ENCODE data around the gene SERPINA4.

Gene SERPINA4

GRCh38 chr14:94536836-94537235, 24.4 kb upstream of the SERPINA4 start:
- peak; percentile 33 for FAIRE-seq
- DNase-seq (ENCODE audit: insufficient read length, low spot score) = no peak
- TF ChIP-seq POLR2A (IDR thresholded peaks at IDR 0.05; ENCODE audit: low read depth, low read length) = no peak

DNA sequence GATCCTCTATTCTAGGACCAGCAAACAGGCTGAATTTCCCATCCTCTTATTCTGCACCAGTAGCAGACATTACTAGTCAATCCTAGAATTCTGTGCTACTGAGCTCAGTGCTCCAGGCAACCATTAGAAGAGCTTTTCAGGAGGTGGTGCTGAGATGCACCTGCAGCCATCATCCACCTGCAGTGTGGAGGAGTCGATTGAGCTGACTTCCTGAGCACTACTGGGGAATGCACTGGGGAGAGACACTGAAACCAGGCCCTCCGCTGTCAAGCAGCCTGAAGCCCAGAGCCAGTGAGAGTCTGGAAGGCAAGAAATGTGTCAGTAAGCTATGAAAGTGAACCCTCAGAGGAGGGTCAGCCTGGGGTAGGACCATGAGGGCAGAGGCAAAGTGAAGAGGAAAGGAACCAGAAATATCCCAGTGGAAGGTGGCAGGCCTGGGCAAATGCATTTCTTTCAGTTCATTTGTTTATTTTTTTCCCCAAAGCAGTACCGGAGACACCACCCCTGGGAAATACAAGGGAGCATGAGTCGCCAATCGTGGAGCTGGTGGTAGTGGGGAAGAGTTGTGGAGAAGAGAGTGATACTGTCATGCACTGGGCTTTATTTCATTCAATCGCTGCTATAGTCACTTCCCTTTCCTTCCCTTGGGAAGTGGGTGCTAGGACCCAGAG, 23.0 kb upstream of the SERPINA4 start:
- FAIRE-seq (no peak), DNase-seq (ENCODE audit: insufficient read length, low spot score) (no peak)
- TF ChIP-seq POLR2A (IDR thresholded peaks at IDR 0.05; ENCODE audit: low read depth, low read length) = no peak

- FAIRE-seq (no peak), DNase-seq (ENCODE audit: insufficient read length, low spot score) (no peak)
- TF ChIP-seq POLR2A (IDR thresholded peaks at IDR 0.05; ENCODE audit: low read depth, low read length) = no peak
These were observed 22.1 kb upstream of the SERPINA4 start for GRCh38 chr14:94539181-94539580.

- no peak for FAIRE-seq
- no peak for DNase-seq (ENCODE audit: insufficient read length, low spot score)
- TF ChIP-seq POLR2A (IDR thresholded peaks at IDR 0.05; ENCODE audit: low read depth, low read length) = no peak
These were observed 21.0 kb upstream of the SERPINA4 start for GRCh38 chr14:94540031-94540794.

GRCh38 chr14:94541234-94541975, 19.8 kb upstream of the SERPINA4 start:
- FAIRE-seq (no peak), DNase-seq (ENCODE audit: insufficient read length, low spot score) (no peak)
- TF ChIP-seq POLR2A (IDR thresholded peaks at IDR 0.05; ENCODE audit: low read depth, low read length) = no peak

DNA sequence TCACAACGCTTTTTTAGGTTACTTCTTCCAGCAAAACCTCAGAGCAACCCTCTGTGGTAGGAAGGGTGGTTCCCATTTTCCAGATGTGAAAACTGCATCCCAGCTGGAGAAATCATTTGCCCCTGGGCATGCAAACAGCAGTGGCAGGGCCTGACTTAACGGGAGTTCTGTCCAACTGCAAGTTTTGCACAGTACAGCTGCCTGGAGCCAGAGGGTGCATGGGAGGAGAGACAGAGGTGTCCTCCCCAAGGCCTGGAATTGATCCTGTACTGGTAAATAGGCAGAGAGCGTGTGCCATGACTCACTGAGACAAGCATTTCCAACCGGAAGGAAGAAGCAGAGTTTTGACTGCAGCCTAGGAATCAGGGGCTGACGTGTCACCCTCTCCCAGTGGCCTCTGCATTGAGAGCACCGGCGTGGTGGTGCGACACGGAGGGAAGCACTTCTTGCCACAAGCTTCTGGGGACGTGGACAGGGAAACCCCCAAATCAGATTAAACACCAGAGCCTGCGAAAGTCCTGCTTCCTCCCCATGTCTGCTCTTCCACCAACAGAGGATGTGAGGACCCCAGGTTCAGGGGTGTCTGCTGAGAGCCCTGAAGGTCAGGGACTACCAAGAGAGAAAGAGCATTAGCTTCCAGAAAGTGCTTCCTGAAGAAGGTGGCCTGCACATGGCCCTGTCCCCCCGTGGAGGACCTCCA, 19.0 kb upstream of the SERPINA4 start:
- peak; percentile 74 for FAIRE-seq

GRCh38 chr14:94542811-94543440, 18.3 kb upstream of the SERPINA4 start:
- no peak for DNase-seq (ENCODE audit: insufficient read length, low spot score)
- no peak for FAIRE-seq
- no peak for TF ChIP-seq POLR2A (IDR thresholded peaks at IDR 0.05; ENCODE audit: low read depth, low read length)

More for the DNA sequence above, 19.0 kb upstream of the SERPINA4 start:
- peak; percentile 60 for DNase-seq (ENCODE audit: insufficient read length, low spot score)
- no peak for TF ChIP-seq POLR2A (IDR thresholded peaks at IDR 0.05; ENCODE audit: low read depth, low read length)

DNA sequence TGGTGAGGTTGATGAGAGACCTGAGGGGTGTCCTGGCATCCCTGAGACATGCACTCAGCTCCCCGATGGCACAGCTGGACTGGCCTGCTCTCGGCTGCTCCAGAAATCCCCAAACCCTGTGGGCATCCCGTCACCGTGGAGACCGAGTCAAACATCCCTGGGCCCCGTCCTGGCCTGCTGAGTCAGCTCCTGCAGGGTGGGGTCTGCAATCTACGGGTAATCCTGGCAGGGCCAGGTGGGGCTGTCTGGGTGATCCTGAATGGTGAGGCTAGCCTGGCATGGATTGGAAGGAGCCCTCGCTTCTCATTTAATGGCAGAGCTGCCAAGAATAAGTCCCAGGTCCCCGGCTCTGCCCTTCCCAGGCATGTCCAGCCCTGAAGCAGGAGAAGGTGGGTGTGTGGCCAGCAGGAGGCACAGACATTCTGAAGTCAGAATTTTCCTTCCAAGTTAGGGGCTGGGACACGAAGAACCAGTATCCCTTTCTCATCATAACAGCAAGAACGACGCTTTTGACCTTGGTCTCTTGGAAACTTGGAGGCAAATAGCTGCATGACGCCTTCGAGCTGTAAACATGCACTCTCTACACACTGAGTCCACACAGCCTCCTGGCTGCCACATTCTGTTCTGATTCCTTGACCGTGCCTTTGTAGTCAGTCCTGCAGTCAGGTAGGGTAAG, 17.7 kb upstream of the SERPINA4 start:
- DNase-seq (ENCODE audit: insufficient read length, low spot score) = no peak

DNA sequence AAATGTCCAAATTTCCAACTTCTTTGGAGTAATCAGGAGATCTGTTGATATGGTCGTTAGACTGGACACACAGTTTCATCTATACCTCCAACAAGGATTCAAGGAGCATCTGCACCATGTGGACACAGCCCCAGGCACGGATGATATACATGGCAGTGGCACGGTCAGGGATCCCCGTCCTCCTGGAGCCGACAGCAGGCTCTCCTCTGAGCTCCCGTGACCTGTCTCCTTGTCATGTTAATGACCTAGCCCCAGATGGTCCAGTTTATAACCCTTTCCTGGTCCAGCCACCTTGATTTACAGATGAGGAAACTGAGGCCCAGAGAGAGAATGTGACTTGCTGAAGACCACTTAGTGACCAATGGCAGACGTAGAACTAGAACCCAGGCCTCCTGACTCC, 16.5 kb upstream of the SERPINA4 start:
- FAIRE-seq (no peak), DNase-seq (ENCODE audit: insufficient read length, low spot score) (no peak)
- TF ChIP-seq POLR2A (IDR thresholded peaks at IDR 0.05; ENCODE audit: low read depth, low read length) = no peak

More for the DNA sequence above, 17.7 kb upstream of the SERPINA4 start:
- no peak for FAIRE-seq
- TF ChIP-seq POLR2A (IDR thresholded peaks at IDR 0.05; ENCODE audit: low read depth, low read length) = no peak

DNA sequence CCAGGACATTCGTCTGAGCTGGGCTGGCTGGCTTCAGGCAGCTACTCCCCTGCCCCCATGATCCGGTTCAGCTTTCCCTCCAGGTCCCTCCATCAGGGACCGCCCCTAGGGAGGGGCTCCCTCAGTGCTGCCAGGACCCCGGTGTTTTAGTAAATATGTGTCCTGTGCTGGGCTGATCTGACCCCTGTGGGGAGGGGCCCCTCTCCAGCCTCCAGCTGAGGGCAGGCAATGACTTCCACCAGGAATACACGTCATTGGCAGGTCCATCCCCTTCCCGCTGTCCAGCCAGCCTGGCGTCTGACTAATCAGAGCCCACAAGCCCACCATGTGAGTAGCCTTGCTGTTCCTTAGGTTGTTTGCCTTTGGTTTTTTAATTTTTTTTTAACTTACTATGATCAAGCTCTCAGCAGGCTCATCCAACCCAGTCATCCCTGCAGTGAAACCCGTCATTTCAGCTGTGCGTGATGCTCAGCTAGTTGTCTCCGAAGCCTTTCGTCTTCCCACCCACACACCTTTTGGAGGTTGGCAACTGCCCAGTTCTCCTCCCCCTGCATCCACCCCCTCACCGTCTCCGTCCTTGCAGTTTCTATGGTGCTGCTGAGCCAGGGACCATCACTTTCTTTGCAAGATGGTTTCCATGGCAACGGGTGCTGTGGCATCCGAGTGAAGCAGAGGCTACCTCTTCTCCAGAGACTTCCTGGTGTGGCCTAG, 16.0 kb upstream of the SERPINA4 start:
- DNase-seq (ENCODE audit: insufficient read length, low spot score) = no peak
- no peak for FAIRE-seq

GRCh38 chr14:94547151-94547680, 14.0 kb upstream of the SERPINA4 start:
- DNase-seq (ENCODE audit: insufficient read length, low spot score) (no peak), FAIRE-seq (no peak)
- TF ChIP-seq POLR2A (IDR thresholded peaks at IDR 0.05; ENCODE audit: low read depth, low read length) = no peak

More for the DNA sequence above, 16.0 kb upstream of the SERPINA4 start:
- no peak for TF ChIP-seq POLR2A (IDR thresholded peaks at IDR 0.05; ENCODE audit: low read depth, low read length)

- DNase-seq (ENCODE audit: insufficient read length, low spot score) (no peak), FAIRE-seq (no peak)
- TF ChIP-seq POLR2A (IDR thresholded peaks at IDR 0.05; ENCODE audit: low read depth, low read length) = no peak
These were observed 13.5 kb upstream of the SERPINA4 start for GRCh38 chr14:94547726-94548125.
